HepG2 (cell line): ENCODE results near the gene CHPF. TPM values are rescaled to one million over a fixed set of nuclear protein-coding genes. Genes with fewer than 3 reads are reported as not detected.
A peak's percentile ranks its signal among the peaks of the same experiment; 100 is the strongest.

ENCODE experiments used
- ATM ChIP-seq: fragments of 450-650 bp; IDR thresholded peaks from 2 replicates; pipeline ENCODE4 v1.7.1; 2017; ENCODE audit warnings: mild to moderate bottlenecking, borderline replicate concordance
- ESRRA ChIP-seq: sonication (generic); formaldehyde crosslinking; IDR thresholded peaks from 2 replicates; pipeline ENCODE4 v1.5.1; 2020; ENCODE audit warnings: mild to moderate bottlenecking, low read depth, missing genetic modification reagents
- FOXK2 ChIP-seq: fragments of 450-650 bp; IDR thresholded peaks from 2 replicates; pipeline ENCODE4 v1.6.1; 2016
- HOXD1 ChIP-seq: sonication (generic); formaldehyde crosslinking; IDR thresholded peaks from 2 replicates; pipeline ENCODE4 v1.5.0; 2020; ENCODE audit warnings: missing genetic modification reagents
- JUND ChIP-seq: sonication (generic); formaldehyde crosslinking; IDR thresholded peaks from 2 replicates; pipeline ENCODE4 v1.8.0; 2022; ENCODE audit warnings: mild to moderate bottlenecking, missing genetic modification reagents
- KDM6A ChIP-seq: IDR thresholded peaks from 2 replicates; pipeline ENCODE4 v1.6.1; 2016; ENCODE audit warnings: low read depth
- KLF13 ChIP-seq: sonication (generic); formaldehyde crosslinking; IDR thresholded peaks from 2 replicates; pipeline ENCODE4 v1.4.0; 2020; ENCODE audit warnings: mild to moderate bottlenecking, missing genetic modification reagents
- MAZ ChIP-seq, 2 experiments: sonication (generic) in 1 of 2; formaldehyde crosslinking in 1 of 2; IDR thresholded peaks; 2 replicates each; pipeline versions ENCODE4 v1.5.0 to v1.6.1; 2012 to 2020; ENCODE audit warnings: low read depth in 2 of 2, mild to moderate bottlenecking in 2 of 2, borderline replicate concordance in 1 of 2, improper control_type of control experiment in 1 of 2, low read length in 1 of 2, missing genetic modification reagents in 1 of 2, moderate library complexity in 1 of 2
- MTF2 ChIP-seq: sonication (generic); formaldehyde crosslinking; IDR thresholded peaks from 2 replicates; pipeline ENCODE4 v1.5.0; 2020; ENCODE audit warnings: missing genetic modification reagents, borderline replicate concordance
- NFE2L1 ChIP-seq: sonication (generic); formaldehyde crosslinking; IDR thresholded peaks from 2 replicates; pipeline ENCODE4 v1.4.0; 2020; ENCODE audit warnings: missing genetic modification reagents, mild to moderate bottlenecking, borderline replicate concordance
- PPARG ChIP-seq: conservative IDR thresholded peaks from 2 replicates; pipeline ENCODE4 v1.6.1; 2016; ENCODE audit warnings: missing biosample characterization, missing genetic modification reagents
- RBFOX2 ChIP-seq: fragments of 200-400 bp; formaldehyde crosslinking; IDR thresholded peaks from 2 replicates; pipeline ENCODE4 v1.6.1; 2017; ENCODE audit warnings: low read depth, mild to moderate bottlenecking, low read length
- STAT6 ChIP-seq: sonication (generic); formaldehyde crosslinking; IDR thresholded peaks from 2 replicates; pipeline ENCODE4 v1.4.0; 2020; ENCODE audit warnings: missing genetic modification reagents, mild to moderate bottlenecking, borderline replicate concordance
- TBX3 ChIP-seq: fragments of 450-650 bp; IDR thresholded peaks from 2 replicates; pipeline ENCODE4 v1.6.1; 2017; ENCODE audit warnings: antibody characterized with exemption, mild to moderate bottlenecking, inconsistent platforms, borderline replicate concordance
- ZFP37 ChIP-seq: sonication (generic); formaldehyde crosslinking; IDR thresholded peaks from 2 replicates; pipeline ENCODE4 v1.4.0; 2020; ENCODE audit warnings: missing genetic modification reagents, borderline replicate concordance
- ZNF207 ChIP-seq: fragments of 450-650 bp; IDR thresholded peaks from 2 replicates; pipeline ENCODE4 v1.6.1; 2016; ENCODE audit warnings: antibody characterized with exemption, borderline replicate concordance
- ZNF234 ChIP-seq: sonication (generic); formaldehyde crosslinking; conservative IDR thresholded peaks from 2 replicates; pipeline ENCODE4 v1.5.1; 2020; ENCODE audit warnings: mild to moderate bottlenecking, missing genetic modification reagents
- ZNF281 ChIP-seq: sonication (generic); formaldehyde crosslinking; IDR thresholded peaks from 2 replicates; pipeline ENCODE4 v1.4.0; 2020; ENCODE audit warnings: missing genetic modification reagents, borderline replicate concordance
- ZNF501 ChIP-seq: sonication (generic); formaldehyde crosslinking; IDR thresholded peaks from 2 replicates; pipeline ENCODE4 v1.5.1; 2020; ENCODE audit warnings: mild to moderate bottlenecking, moderate library complexity, missing genetic modification reagents
- ZNF766 ChIP-seq: sonication (generic); formaldehyde crosslinking; IDR thresholded peaks from 2 replicates; pipeline ENCODE4 v1.5.0; 2020; ENCODE audit warnings: missing genetic modification reagents, borderline replicate concordance
- ZNF775 ChIP-seq: sonication (generic); formaldehyde crosslinking; IDR thresholded peaks from 2 replicates; pipeline ENCODE4 v1.4.0; 2020; ENCODE audit warnings: missing genetic modification reagents, mild to moderate bottlenecking, moderate library complexity, borderline replicate concordance
- ZNF850 ChIP-seq: sonication (generic); formaldehyde crosslinking; conservative IDR thresholded peaks from 2 replicates; pipeline ENCODE4 v1.9.0; 2021; ENCODE audit warnings: mild to moderate bottlenecking, missing genetic modification reagents
- ZUFSP ChIP-seq: sonication (generic); formaldehyde crosslinking; IDR thresholded peaks from 2 replicates; pipeline ENCODE4 v1.9.0; 2021; ENCODE audit warnings: missing genetic modification reagents, mild to moderate bottlenecking, borderline replicate concordance
- polyA plus RNA-seq, 8 experiments: library from polyadenylated mRNA; depleted of rRNA in 3 of 8; stranded (reverse) in 7 of 8; unstranded in 1 of 8; fragments of >200 nt; fragmentation: Illumina TruSeq in 4 of 8; extraction: Trizol in 4 of 8; gene quantifications; 2 replicates each; pipeline versions ENCODE4 v1.2.1 to v1.2.3, GENCODE V29; 2011 to 2016; ENCODE audit warnings: low read depth in 4 of 8, missing spikeins in 1 of 8, mixed read lengths in 1 of 8; ENCODE audit not compliant: insufficient read depth in 1 of 8
- total RNA-seq, 5 experiments: library from RNA; depleted of rRNA; stranded (reverse); fragments of >200 nt; fragmentation: Illumina TruSeq; extraction: Trizol; gene quantifications; 2 replicates each; pipeline ENCODE4 v1.2.3, GENCODE V29; 2016; ENCODE audit warnings: low read depth in 1 of 5

The CHPF gene
- total and polyA plus RNA-seq, 2 of the 13 experiments (the other 11 are each of a cell fraction or from before 2014, with no cell fraction given), result 79.6 to 111 TPM

DNA sequence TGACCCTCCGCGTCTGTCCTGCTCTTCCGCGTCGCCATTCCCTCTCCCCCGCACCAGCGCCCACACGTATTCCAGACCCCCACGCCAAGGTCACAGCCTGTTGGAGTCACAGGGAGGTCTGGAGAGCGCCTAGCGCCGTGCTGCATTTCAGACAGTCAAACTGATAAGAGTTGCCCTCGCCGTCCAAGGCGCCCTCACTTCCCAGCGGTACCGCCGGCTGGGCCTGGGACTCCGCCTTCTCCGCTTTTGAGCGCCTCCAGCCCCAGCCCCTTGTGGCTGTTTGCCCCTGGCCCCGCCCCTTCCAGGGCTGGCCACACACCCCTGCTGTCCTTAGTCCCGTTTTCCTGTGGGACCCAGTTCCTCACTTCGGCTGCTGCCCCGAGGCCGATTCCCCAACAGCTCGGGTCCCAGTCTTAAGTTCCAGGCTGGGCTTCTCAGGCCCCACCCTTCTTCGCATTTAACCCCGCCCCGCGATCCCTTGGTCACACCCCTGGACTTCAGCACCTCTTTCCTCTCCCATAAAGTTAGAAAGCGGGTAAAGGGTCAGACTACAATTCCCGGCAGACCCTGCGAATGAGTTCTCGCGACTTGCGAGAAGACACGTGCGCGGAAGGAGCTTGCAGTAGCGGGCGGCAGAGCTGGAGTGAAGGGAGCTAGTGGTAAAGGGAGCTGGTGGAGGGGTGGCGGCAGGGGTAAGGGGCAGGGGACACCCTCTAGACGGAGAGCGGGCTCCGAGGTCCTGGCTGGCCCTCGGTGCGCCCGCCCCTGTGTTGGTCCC is 45.1 kb downstream of the CHPF start, which contains the start of gene GMPPA (continued):
- TF ChIP-seq STAT6 (CRISPR knock-in tag), result peak; percentile 76
- no peak for TF ChIP-seq TBX3
- TF ChIP-seq HOXD1 (CRISPR knock-in tag), result peak; percentile 36
- no peak for TF ChIP-seq ZUFSP
- no peak for TF ChIP-seq KDM6A
- no peak for TF ChIP-seq NFE2L1 (CRISPR knock-in tag)
- TF ChIP-seq FOXK2, result no peak
- peak; percentile 76 for TF ChIP-seq RBFOX2
- no peak for TF ChIP-seq ZNF207
- TF ChIP-seq JUND (CRISPR knock-in tag), result peak; percentile 50; the same call in 1 of the 2 replicates
- TF ChIP-seq ESRRA (CRISPR knock-in tag), result no peak; the same call in 1 of the 2 replicates
- TF ChIP-seq MTF2 (CRISPR knock-in tag), result no peak
- TF ChIP-seq KLF13 (CRISPR knock-in tag), result no peak
- TF ChIP-seq MAZ (IDR thresholded peaks at IDR 0.05; ENCODE audit: borderline replicate concordance, low read depth, low read length), result peak; percentile 19; the same call in 1 of the 2 replicates
- TF ChIP-seq MAZ (CRISPR knock-in tag; IDR thresholded peaks at IDR 0.05; ENCODE audit: low read depth), result no peak
- TF ChIP-seq ZNF281 (CRISPR knock-in tag), result no peak
- no peak for TF ChIP-seq ZNF234
- peak; percentile 100 for TF ChIP-seq PPARG (CRISPR knock-in tag)
- TF ChIP-seq ZNF850 (CRISPR knock-in tag), result no peak
- no peak for TF ChIP-seq ATM
- peak; percentile 97 for TF ChIP-seq ZNF501 (CRISPR knock-in tag)
- TF ChIP-seq ZNF775 (CRISPR knock-in tag), result no peak
- 0 out of 2 replicates have a peak, but pooled peaks have one; percentile 86 for TF ChIP-seq ZFP37 (CRISPR knock-in tag)
- no peak for TF ChIP-seq ZNF766 (CRISPR knock-in tag)
